ENCODE results near the gene AP1M1.

The AP1M1 gene

DNA sequence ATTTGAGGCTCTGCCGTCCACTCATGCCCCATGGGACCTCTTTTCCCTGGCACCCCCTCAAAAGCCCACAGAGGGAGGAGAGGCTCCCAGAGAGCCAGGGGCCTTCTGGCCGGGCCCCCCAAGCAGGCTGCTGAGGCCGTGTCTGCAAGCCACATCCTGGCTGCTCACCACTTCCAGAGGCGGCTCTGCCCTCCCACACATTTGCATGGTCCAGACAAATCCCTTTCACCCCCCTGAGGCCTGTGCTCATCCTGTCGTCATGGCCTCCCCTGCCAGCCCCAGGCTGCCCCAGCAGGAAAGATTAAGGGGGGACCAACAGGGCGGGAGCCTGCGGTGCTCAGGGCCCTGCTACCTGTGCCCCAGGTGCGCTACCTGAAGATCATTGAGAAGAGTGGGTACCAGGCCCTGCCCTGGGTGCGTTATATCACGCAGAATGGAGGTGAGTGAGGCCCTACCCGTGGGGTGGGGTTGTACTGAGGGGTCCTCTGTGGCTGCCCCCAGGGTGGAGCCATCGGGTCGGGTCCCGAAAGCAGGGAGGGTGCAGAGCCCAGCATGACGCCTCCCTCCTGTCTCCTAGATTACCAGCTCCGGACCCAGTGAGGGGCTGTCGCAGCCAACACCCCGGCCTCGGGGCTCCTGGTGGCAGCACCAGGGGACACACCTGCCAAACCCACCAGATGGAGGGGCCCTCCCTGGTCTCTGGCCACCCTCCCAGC, 36.3 kb downstream of the AP1M1 start:
- DNase-seq, result no peak

DNA sequence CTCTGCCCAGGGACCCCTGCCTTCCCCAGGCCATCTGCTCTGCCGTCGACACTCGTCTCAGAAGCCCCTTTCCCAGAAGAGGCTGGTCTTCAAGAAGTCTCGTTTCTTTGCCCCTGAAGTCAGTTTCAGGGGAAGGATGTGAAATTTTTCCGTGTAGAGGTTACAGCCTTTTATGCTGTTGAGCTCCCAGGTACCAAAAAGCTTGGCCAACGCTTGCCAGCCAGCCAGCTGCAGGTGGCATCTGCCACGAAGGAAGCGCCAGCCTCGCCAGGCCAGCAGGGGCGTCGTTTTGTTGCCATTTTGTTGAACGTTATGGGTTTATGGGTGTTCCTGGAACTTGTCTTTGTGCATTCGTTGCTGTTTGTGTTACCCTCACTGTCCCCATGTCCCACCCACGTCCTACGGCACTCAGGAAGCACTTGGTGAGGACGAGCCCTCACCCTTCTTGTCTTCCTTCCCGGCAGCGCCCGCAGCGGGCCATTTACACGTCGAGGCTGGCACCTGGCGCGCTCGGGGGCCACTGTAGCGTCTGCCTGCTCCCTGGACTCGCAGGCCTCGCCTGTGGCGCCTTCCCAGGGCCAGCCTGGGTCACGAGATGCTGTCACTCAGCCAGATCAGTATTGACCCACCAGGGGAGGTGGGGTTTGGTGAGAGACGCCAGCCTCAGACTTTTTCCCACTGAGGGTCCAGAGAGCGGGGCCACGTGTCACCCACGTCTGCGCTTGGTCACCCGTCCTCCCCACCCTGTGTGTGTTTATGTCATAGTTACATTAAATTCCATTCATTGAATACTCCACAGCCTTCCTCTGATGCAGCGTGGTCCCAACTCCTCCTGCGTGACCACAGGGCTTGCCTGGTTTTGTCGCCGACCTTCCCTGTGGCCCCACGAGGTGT, 37.1 kb downstream of the AP1M1 start:
- DNase-seq, result no peak

DNA sequence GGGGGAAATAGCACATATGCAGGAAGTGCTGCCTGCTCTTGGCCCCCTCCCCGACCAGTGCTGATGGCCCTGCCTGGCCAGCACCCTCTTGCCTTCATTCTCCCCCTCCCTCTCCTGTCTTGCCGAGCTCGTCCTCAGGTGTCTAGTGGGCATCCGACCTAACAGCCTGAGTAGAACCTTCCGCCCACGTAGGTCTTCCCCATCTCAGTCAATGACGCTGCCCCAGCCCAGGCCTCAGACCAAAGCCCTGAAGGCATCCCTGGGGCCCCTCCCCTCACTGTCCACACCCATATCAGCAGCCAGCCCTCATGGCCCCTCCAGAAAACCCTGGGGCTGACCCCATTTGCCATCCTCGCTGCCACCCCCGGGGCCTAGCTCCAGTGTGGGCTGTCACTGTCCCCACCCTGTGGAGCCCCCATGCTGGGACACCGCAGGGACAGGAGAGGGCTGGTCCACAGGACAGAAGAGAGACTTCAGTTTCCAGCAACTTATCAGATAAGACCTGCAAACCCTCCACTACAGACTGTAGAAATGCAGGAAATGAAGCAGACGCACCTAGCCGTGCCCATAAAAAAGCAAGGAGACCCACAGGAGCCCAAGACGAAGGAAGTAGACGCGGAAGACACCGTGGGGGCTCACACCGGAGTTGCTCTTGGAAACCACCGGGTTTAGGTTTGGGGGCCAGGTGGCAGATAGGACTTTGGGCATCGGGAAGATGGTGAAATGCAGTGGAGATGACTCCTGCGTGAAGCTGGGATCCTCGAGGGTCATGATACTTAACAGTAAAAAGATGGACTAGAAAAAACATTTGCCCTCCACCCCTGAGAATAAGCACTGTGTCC, 38.3 kb downstream of the AP1M1 start:
- no peak for DNase-seq

DNA sequence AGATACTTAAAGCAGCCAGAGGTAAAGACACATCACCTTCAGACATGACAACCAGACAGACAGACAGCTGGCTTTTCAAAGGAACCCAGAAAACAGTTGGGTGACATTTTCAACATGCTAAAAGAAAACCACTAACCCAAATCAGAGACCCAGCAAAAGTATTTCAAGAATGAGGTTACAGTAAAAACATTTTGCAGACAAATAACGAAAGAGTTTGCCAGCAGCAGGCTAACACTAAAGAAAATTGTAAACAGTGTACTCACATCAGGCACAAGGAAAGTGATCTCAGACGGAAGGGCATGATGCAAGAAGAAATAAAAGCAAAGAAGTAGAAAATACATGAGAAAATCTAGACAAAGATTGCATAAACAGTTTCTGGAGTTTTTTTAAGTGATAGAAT, 46.4 kb downstream of the AP1M1 start:
- DNase-seq, result no peak

DNA sequence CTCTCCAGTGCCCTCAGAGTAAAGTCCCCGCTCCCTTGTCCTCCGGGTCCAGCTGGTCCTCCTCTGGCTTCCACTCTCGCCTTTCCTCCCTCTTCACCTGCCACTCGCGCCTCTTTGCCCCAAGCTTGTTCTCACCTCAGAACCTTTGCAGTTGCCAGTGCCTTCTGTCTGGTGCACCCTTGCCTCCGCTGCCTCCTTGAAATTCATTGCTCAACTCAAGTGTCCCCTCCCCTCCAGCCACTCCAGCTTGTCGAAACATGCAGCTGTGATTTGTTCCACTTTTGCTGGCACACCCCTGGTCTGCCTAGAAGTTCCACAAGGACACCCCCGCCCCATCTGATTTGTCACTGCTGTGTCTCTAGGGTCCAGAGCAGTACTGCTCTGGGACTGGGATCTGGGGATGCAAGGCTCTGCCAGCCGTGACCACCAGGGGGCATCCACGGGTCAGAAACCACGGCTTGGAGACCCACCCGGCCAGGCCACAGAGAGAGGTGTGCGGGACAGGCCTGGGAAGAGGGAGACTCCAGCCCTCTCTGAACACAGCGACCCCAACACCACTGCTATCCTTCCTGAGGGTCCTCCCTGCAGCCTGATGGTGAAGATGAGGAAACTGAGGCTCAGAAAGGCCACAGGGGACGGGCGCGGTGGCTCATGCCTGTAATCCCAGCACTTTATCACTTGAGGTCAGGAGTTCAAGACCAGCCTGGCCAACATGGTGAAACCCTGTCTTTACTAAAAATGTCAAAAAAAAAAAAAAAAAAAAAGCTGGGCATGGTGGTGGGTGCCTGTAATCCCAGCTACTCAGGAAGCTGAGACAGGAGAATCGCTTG, 49.9 kb downstream of the AP1M1 start:
- peak; percentile 84 for DNase-seq

DNA sequence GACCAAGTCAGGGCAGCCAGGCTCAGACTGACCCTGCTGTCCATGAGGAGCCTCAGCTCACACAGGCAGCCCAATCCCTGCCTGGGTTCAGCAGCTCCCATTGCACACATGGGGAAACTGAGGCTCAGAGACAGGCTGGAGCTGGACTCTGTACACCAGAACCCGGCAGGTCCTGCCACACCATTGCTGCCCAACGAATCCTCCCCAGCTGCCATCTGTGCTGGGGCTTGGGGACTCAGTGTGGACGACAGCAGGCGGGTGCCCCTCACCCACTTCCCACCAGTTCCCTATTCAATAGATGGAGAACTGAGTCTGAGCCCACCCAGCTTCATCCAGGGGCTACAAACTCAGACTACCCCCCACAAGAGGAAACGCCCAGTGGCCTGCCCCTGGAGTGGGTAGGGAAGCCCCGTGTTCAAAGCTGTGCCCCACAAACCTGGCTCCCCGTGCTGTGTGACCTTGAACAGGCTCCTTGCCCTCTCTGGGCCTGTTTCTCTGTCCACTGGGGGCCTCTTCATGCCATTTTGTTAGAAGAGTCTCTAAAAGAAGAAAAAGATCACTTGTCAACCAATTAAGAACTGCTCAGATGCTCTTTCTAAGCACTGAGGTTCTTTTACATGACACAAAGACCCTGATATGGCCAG, 50.8 kb downstream of the AP1M1 start:
- DNase-seq, result no peak

DNA sequence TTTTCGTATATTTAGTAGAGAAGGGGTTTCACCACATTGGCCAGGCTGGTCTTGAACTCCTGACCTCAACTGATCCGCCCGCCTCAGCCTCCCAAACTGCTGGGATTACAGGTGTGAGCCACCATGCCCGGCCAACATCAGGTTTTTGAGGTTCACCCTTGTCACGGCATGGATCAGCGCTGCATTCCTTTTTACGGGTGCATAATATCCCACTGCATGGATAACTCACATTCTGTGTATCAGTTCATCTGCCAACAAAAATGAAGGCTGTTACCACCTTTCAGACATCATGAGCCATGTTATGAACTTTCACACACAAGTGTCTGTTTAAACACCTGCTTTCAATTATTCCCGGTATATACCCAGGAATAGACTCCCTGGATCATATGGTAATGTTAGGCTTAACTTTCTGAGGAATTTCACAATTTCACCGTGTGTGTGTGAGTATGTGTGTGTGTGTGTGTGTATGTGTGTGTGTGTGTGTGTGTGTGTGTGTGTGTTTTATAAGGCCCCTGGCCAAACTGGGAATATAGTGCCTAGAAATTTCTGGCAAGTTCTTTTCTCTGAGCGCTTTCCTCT, 52.2 kb downstream of the AP1M1 start:
- no peak for DNase-seq

DNA sequence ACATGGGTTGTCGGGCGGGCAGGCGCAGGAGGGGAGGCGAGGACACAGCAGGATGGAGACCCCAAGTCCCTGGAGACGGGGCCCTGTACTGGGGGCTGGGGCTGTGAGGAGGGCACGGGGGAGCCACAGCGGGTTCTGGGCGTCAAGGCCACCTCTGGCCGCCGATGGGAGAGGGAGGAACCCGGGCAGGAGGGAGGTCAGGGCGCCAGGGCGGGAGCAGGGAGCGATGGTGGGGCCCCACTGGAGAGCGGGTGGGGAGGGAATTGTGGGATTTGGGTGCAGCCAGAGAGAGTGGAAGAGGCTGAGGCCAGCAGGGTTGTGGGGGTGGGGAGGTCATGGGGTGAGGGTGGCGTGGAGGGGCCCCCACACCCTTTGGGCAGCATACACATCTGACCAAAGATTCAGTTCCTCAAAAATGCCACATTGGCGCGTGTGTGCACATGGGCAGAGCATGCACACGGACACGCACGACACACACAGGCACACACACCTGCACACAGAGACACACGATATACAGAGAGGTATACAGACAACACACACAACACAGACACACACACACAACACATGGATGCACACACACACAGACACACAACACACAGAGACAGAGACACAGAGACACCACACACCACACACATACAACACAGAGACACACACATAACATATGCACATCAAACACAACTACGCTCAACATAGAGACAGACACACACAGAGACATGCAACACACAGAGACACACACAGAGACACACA, 54.9 kb downstream of the AP1M1 start:
- no peak for DNase-seq

DNA sequence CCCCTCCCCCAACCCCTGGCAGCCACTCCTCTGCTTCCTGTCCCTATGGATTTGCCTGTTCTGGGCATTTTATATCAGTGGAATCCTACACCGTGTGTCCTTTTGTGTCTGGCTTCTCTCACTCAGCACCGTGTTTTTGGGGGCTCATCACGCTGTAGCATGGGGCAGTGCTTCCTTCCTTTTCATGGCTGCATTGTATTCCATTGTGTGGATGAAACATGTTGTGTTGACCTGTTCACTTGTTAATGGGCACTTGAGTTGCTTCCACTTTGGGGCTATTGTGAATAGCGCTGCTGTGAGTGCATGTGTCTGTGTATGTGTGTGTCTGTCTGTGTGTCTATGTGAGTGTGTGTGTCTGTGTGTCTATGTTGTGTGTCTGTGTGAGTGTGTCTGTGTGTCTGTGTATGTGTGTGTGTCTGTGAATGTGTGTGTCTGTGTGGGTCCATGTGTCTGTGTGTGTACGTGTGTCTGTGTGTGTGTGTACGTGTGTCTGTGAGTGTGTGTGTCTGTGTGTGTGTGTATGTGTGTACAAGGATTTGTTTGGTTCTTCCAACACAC, 57.2 kb downstream of the AP1M1 start:
- no peak for DNase-seq

DNA sequence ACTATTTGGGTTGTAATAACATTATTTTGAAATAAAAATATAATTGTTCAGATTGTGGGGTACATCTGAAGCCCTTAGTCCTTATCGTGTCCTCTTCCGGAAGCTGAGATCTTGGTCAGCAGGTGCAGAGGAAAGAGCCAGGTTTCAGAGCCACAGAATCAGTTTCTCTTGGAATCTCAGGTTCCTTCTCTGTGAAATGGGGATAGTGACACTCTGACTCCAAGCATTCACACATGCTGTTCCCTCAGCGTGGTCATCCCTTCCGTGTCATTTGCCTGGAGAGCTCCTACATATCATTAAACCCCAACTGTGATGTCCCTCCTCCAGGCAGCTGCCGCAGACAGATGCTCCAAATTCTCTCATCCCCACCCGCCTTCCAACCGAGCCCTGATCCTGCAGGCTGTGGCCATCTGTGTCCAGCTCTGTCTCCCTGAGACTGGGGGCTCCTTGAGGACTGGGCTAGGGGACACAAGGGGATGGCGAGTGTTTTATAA, 59.8 kb downstream of the AP1M1 start:
- DNase-seq, result no peak

DNA sequence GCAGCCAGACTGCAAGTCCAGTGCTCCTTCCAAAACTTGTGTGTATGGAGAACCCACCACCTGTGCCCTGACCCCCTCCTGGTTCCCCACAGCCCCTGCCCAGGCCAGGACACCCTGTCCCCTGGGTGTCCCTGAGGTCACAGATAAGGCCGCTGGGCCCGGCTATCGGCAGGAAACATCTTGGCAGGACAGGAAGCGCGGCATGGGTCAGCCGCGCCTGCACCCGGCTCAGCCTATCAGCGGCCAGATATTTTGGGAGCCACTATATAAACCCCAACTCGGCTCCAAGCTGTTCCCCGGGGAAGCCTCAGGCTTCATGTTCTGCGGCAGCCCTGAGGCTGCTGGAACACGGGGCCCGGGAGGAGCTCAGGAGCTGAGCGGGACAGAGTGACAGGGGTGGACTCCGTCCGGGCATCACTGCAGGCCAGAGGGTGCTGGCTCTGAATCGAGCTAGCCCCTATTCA, 60.8 kb downstream of the AP1M1 start:
- DNase-seq, result no peak

DNA sequence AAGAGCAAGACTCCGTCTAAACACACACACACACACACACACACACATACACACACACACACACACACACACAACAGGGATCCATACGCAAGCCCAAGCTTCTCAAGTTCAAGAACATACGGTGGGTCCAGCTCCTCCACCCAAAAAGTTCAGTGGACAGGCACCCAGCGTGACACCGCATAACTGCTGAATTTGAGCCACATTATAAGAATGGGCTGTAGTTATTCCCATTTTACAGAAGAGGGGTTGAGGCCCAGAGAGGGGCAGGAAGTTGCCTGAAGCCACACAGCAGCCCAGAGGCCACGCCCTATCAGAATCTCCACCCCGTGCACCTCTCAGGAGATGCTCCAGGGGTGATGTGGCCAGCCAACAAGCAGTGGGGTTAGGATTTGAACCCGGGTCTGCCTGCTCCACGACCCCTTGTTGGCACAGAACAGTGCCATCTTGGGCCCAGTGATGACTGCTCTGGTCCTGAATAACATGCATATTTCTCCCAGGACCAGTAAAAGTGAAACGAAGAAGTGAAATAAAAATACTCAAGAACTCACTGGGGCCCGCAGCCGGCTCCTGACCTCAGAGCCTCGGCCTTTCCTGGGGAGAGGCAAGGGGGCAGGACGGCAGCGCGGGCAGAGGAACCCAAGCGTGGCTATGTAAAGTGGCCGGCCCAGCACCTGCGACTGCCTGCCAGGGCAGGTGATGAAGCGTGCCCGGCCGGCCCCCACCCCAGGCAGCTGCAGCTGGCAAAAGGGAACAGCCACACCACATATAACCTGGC, 61.9 kb downstream of the AP1M1 start:
- DNase-seq, result no peak

DNA sequence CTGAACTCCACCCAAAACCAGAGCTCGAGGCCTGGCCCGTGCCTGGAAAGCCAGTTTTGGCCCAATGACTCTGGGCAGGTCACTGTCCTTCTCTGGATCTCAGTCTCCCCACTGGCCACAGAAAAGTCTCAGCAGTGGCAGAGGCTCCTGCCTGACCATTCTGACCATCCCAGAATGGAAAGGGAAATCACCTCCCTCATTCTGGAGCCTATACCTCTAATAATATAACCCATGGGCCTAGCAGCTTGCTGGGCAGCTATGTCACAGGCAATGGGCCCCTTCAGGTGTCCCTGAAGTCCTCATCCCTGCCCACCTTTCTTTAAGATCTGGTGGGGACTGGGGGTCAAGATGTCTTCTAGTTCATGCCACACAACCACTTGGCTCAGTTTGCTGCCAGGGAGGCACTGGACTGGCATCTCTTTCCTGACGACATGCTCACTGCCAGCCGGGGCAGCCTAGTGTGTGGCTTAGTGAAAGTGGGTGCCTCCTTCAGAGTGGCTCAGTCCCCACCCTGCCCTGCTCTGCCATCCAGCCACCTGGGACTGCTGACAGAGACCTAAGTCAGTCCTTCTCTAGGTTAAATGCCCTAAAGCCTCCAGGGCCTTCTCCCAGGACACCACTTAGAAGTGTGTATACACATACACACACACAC, 62.6 kb downstream of the AP1M1 start:
- no peak for DNase-seq

DNA sequence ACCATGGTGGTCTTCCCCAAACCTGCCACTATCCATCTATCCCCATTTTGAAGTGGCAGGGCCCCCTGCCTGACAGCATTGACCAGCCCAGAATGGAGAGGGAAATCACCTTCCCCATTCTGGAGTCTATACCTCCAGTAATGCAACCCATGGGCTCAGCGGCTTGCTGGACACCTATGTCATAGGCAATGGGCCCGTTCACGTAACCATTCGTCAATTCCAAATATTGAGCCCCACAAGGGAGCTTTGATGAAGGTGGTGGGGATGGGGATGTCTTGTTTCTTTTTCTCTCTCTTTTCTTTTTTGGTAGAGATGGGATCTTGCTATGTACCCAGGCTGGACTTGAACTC, 63.1 kb downstream of the AP1M1 start:
- DNase-seq, result no peak

DNA sequence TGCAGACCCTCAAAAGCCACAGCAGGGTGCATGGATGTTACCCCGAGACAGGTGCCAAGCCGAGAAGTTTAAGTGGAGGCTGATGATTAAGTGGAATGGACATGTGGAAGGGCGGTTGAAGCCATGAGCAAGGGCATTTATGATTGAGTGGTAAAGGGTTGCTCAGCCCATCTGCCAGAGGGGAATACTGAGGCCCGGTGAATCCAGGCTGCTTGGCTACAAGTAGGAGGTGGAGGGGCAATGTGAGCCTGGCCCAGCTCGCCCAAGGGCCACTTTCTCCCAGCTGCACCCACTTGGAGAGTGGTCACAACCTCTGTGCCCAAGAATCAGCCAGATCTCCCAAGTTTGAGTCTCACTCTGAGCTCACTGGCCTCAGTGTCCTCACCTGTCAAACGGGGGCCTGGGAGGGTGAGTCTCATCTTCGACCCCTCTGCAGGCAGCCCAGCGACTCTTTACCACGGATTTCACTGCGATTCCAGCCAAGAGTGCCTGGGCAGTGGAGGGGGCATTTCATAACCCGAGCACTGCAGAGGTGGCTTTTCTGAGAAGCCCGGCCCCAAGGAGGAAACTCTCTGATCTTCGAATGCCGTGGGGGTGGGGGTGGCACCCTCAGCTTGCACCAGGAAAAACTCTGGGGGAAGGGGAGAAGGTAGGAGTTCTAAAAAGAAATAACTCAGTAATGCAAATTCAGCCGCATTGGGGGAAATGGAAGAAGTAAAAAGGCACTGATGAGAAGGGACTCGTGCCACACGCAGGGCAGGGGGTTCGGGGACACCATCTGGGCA, 64.1 kb downstream of the AP1M1 start:
- DNase-seq, result no peak

DNA sequence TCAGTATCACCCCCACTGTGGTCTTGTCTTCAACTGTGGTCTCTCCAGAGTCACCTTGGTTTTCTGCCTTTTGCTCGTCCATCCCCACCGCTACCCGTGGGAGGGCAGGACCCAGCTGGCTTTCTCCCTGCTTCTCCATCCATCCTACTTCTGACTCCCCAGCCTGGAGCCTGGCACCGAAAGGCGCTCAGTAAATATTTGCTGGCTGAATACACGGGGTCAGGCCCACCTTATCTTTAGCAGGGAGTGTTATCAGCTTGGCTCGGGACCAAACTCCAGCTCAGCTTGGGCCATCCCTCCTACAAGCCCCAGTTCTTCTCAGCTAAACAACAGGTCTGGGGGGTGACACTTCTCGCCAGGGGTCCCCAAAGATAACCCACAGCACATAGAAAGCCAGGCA, 64.9 kb downstream of the AP1M1 start:
- no peak for DNase-seq

DNA sequence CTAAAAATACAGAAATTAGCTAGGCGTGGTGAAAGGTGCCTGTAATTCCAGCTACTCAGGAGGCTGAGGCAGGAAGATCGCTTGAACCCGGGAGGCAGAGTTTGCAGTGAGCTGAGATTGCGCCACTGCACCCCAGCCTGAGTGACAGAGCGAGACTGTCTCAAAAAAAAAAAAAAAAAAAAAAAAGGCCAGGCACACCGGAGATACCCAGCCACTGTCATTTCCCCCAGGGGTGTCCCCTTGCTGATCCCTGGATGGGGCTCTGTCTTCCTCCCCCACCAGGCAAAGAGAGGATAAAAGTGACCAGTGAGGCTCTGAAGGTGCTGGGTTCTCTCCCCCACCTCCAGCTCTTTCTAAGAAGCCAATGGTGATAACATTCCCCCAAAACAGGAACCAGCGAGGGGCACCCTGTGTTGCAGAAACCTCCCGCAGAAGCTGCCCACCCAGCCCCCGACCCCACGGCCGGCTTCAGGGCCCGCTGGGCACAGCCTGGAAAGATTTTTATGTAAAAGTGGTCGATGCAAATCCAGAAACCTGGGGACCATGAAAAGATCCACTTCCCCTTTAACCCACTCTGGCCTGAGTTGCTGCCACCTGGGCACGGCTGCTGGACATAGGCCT, 65.5 kb downstream of the AP1M1 start:
- DNase-seq, result no peak

DNA sequence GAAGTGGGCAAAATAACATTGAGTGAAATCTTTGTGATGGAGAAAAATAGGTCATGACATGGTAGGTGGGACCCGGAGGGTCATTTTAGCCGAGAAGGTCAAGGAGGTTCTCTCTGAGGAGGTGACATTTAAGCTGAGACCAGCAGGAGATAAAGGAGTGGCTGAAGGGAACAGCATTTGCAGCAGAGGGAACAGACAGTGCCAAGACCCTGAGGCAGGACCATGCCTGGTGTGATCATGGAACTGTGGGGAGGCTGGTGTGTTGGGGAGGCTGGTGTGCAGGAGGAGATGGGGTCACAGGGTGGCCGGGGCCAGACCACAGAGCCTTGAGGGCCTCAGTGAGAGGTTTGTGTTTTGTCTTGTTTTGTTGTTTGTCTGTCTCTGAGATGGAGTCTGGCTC, 67.5 kb downstream of the AP1M1 start:
- DNase-seq, result no peak
